GM18951 (cell line): Measurements from ENCODE around the gene SIGLEC5.
"Not testable (repeated sequence)": the region's sequence is repeated elsewhere in the genome, so short reads cannot be mapped to it uniquely, and the experiment has no call there.

ENCODE experiments used
- POLR2A ChIP-seq: IDR thresholded peaks from 4 replicates; pipeline ENCODE4 v1.6.1; 2011; ENCODE audit warnings: mild to moderate bottlenecking; ENCODE audit not compliant: insufficient read length, insufficient read depth; ENCODE audit errors: extremely low read depth
- in situ Hi-C: fragments of 300-500 bp; cut with MboI; formaldehyde crosslinking; loops from one replicate; pipeline ENCODE4 v1.12.0; 2022; ENCODE audit warnings: low sequenced_read_pairs, mixed read lengths, inconsistent platforms; ENCODE audit not compliant: unreplicated experiment

The SIGLEC5 gene

GRCh38 chr19:51630315-51630714 lies at the start of gene SIGLEC5:
SIGLEC5 (minus strand) TSS chr19:51630401; CDS start chr19:51630335, 66 bp downstream.
- in situ Hi-C loops: not testable (repeated sequence)

- TF ChIP-seq POLR2A: no peak
- in situ Hi-C loops: no loop called here
Measured at GRCh38 chr19:51676566-51677083, 46.4 kb upstream of the SIGLEC5 start.

- in situ Hi-C loops: not testable (repeated sequence)
Measured at GRCh38 chr19:51675911-51676565, 45.8 kb upstream of the SIGLEC5 start.

GRCh38 chr19:51668216-51668615 lies 38.0 kb upstream of the SIGLEC5 start:
- TF ChIP-seq POLR2A: no peak
- in situ Hi-C loops: no loop called here

- in situ Hi-C loops: no loop called here
Measured at GRCh38 chr19:51664997-51665396, 34.8 kb upstream of the SIGLEC5 start.

GRCh38 chr19:51664131-51664530 lies 33.9 kb upstream of the SIGLEC5 start:
- no peak for TF ChIP-seq POLR2A
- in situ Hi-C loops: no loop called here

More at GRCh38 chr19:51664997-51665396, 34.8 kb upstream of the SIGLEC5 start:
- no peak for TF ChIP-seq POLR2A

GRCh38 chr19:51663650-51664049 lies 33.4 kb upstream of the SIGLEC5 start:
- in situ Hi-C loops: no loop called here
- no peak for TF ChIP-seq POLR2A

- TF ChIP-seq POLR2A: no peak
- in situ Hi-C loops: no loop called here
Measured at GRCh38 chr19:51660975-51661600, 30.9 kb upstream of the SIGLEC5 start.

- in situ Hi-C loops: loop anchor here (5.0 kb wide), 1 partner anchor 182 kb away; no protein-coding TSS in a partner anchor
- no peak for TF ChIP-seq POLR2A
Measured at GRCh38 chr19:51654783-51655182, 24.6 kb upstream of the SIGLEC5 start.

GRCh38 chr19:51653162-51653561 lies 23.0 kb upstream of the SIGLEC5 start:
- TF ChIP-seq POLR2A: no peak
- in situ Hi-C loops: no loop called here

GRCh38 chr19:51652266-51652665 lies 22.1 kb upstream of the SIGLEC5 start:
- in situ Hi-C loops: no loop called here
- TF ChIP-seq POLR2A: no peak

GRCh38 chr19:51651216-51651846 lies 21.1 kb upstream of the SIGLEC5 start:
- in situ Hi-C loops: no loop called here
- no peak for TF ChIP-seq POLR2A

GRCh38 chr19:51647318-51647717 lies 17.1 kb upstream of the SIGLEC5 start:
- no peak for TF ChIP-seq POLR2A
- in situ Hi-C loops: no loop called here

- in situ Hi-C loops: not testable (repeated sequence)
Measured at GRCh38 chr19:51646730-51647129, 16.5 kb upstream of the SIGLEC5 start, which contains the start of gene SIGLEC14. SIGLEC14 (minus strand) TSS chr19:51646825; CDS start chr19:51646759, 66 bp downstream.

- in situ Hi-C loops: no loop called here
- no peak for TF ChIP-seq POLR2A
Measured at GRCh38 chr19:51644636-51645271, 14.6 kb upstream of the SIGLEC5 start.
